Central memory CD8-positive, alpha-beta T cell (primary cell): ENCODE data around the gene SLC39A13.

Source experiments
- ATAC-seq: fragments of 150-1000 bp; cut with Tn5 transposase; replicated peaks from 2 replicates; pipeline ENCODE4 v1.10.0; 2022; ENCODE audit warnings: mild to moderate bottlenecking, moderate FRiP score, moderate number of reproducible peaks; ENCODE audit not compliant: poor library complexity, severe bottlenecking; ENCODE audit errors: extremely low read depth
- DNase-seq, 2 donors: peaks; one replicate each; pipeline ENCODE4 v3.0.0; 2021; ENCODE audit warnings: low spot score in 2 of 2
- H3K27ac Mint-ChIP-seq: one replicate; pipeline ENCODE4 v1.8.0; 2022; ENCODE audit warnings: low read depth, mild to moderate bottlenecking, moderate library complexity, mixed read lengths
- H3K27me3 Mint-ChIP-seq: one replicate; pipeline ENCODE4 v1.8.0; 2022; ENCODE audit warnings: mixed read lengths
- H3K36me3 Mint-ChIP-seq: one replicate; pipeline ENCODE4 v1.8.0; 2022; ENCODE audit warnings: mild to moderate bottlenecking, moderate library complexity, mixed read lengths; ENCODE audit not compliant: insufficient read depth
- H3K4me1 Mint-ChIP-seq: one replicate; pipeline ENCODE4 v1.8.0; 2022; ENCODE audit warnings: mixed read lengths
- H3K4me3 Mint-ChIP-seq: one replicate; pipeline ENCODE4 v1.8.0; 2022; ENCODE audit warnings: mild to moderate bottlenecking, moderate library complexity, mixed read lengths
- H3K9me3 Mint-ChIP-seq: one replicate; pipeline ENCODE4 v1.8.0; 2022; ENCODE audit warnings: mixed read lengths

The SLC39A13 gene

DNA sequence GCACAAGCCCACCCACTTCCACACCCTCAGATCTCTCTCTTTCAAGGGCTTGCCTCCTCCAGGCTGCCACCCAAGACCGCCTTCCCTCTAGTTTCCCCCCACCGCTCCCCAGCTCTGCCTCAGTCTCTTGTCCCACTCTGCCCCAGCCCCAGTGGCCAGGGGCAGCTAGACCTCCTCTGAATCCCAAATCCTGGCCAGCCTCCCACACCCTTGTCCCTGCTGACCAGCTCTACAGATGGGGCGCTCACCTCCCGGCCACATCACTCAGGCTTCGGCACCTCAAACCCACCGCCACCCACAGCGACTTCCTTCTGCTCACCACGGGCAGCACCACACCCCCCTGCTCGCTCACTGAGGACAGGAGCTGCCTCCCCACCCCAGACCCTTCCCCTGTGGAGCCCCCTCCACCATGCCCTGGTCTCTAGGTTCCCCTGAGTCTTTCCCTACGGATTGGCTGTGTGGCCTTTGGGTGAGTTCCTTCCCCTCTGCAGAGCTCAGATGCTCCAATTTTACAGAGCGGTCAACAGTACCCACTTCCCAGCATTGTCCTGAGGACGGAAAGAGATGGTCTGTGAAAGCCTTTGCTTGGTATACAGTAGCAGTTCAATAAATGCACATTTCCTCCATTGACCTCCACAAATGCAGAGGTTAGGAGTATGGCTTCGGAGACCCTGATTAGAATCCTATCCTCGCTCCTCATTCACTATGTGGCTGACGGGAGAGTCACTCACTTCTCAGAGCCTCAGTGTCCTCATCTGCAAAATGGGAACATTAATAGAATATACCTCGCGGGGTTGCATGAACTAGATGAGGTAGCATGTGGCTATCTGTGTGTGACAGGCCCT, 18.6 kb upstream of the SLC39A13 start:
- DNase-seq, result no peak
- Mint-ChIP-seq H3K36me3 (no peaks in the 10 kb centered on the region), H3K27me3 (no peaks in the 10 kb centered on the region), H3K9me3 (no peaks in the 10 kb centered on the region), H3K4me3 (peak overlapping the region; percentile 44), H3K4me1 (peaks cover 30% of the 10 kb centered on the region), H3K27ac (peak overlapping the region; percentile 64)
- ATAC-seq, result peak; percentile 50

DNA sequence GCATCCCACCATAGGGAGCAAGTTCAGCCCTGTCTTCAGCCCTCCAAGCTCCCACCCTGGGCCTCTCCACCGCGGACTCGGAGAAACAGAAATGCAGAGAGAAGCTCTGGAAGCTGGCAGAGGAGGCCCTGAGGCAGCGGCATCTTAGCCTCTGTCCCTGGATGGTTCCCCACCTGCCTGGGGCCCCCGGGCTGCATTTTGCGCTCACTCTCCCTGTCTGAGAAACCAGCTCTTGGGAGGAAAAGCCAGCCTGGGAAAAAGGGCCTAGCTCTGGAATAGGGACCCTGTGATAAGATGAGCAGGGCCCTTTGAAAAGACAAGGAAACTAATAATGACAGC, 18.0 kb upstream of the SLC39A13 start:
- DNase-seq (no peak), ATAC-seq (no peak)
- Mint-ChIP-seq H3K4me1 (peaks cover 33% of the 10 kb centered on the region), H3K27me3 (no peaks in the 10 kb centered on the region), H3K27ac (peak overlapping the region; percentile 46), H3K9me3 (no peaks in the 10 kb centered on the region), H3K36me3 (no peaks in the 10 kb centered on the region), H3K4me3 (no peak overlapping the region)

DNA sequence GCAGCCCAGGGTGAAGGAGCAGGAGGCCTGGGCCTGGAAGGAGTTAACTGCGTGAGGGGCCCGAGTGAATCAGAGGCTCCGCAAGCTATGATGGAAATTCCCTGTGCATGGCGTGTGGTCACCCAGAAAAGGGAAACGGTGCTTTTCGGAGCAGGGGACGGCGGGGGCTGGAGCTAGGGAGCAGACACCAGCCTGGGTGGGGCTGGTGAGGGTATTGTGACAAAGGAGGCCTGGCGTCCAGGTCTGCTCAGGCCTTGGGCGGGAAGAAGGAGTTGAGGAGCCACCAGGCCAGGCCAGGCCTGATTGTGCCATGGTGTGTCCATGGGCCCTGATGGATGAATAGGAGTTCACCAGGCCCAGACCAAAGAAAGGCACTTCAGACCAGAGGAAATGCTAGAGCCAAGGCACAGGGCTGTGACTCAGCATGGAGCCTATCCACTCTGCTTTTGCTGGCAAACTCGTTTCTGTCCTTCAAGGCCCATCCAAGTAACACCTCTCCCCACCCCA, 17.3 kb upstream of the SLC39A13 start:
- no peaks in the 10 kb centered on the region for H3K36me3 Mint-ChIP-seq
- ATAC-seq (no peak), DNase-seq (no peak)
- no peaks in the 10 kb centered on the region for H3K9me3 Mint-ChIP-seq
- H3K4me3 Mint-ChIP-seq, result no peak overlapping the region
- no peaks in the 10 kb centered on the region for H3K27me3 Mint-ChIP-seq
- H3K4me1 Mint-ChIP-seq, result peaks cover 38% of the 10 kb centered on the region
- peak overlapping the region; percentile 91 for H3K27ac Mint-ChIP-seq

DNA sequence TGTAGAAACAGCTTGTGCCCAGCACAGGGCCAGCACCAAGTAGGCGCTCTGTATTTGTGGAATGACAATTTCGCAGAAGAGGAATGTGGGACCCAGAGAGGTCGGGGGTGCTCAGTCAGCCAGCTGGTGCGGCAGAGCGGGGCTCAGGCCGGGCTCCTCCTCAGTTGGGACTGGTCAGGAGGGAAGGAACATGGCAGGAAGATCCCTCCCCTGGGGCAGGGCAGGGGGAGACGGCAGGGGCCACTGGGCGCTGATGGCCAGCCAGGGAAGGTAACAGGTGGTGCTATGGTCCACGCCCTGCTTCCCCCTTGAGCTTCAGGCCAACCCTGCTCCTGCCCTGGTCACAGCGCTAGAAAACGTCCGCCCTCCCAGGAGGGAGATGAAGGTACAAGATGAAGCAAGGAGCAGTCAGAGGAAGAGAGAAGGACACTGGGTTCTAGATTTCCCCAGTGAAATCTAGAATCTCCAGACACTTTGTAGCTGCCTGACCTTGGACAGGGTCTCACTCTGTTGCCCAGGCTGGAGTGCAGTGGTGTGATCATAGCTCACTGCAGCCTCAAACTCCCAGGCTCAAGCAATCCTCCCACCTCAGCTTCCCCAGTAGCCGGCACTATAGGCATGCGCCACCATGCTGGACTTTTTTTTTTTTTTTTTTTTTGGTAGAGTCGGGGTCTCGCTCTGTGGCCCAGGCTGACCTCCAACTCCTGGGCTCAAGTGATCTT, 16.5 kb upstream of the SLC39A13 start:
- no peaks in the 10 kb centered on the region for H3K27me3 Mint-ChIP-seq
- H3K36me3 Mint-ChIP-seq, result no peaks in the 10 kb centered on the region
- no peaks in the 10 kb centered on the region for H3K9me3 Mint-ChIP-seq
- DNase-seq, result no peak
- peaks cover 38% of the 10 kb centered on the region for H3K4me1 Mint-ChIP-seq
- ATAC-seq, result no peak
- peak overlapping the region; percentile 91 for H3K27ac Mint-ChIP-seq
- no peak overlapping the region for H3K4me3 Mint-ChIP-seq

DNA sequence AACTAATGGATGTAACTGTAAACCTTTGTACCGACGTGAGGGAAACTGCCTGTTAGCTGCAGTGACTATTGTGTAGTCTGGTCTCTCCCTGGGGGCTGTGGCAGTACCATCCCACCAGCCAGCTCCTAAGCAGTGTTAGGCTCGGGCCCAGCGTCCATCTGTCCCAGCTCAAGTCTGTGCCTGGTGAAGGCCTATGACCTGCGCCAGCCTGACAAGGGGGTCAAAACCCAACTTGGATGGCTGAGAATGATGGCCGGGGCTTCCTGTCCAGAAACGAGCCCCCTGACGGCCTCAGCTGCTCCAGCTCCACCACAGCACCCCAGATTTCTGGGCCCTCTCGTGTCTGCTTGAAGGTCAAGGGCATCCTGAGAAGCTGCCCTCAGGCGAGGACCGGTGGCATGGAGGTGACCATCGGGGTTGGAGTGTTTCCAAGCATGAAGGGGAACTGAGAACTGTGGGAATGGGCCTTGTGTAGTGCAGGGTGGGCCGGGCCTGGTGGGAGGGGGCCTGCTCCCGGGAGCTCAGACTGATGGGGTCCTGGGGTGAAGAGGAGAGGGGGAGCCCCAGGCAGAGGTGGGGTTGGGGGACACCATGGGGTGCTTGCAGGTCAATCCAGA, 15.7 kb upstream of the SLC39A13 start:
- ATAC-seq (no peak), DNase-seq (no peak)
- no peak overlapping the region for H3K4me3 Mint-ChIP-seq
- no peaks in the 10 kb centered on the region for H3K36me3 Mint-ChIP-seq
- H3K4me1 Mint-ChIP-seq, result peaks cover 43% of the 10 kb centered on the region
- no peaks in the 10 kb centered on the region for H3K9me3 Mint-ChIP-seq
- H3K27ac Mint-ChIP-seq, result no peak overlapping the region
- H3K27me3 Mint-ChIP-seq, result no peaks in the 10 kb centered on the region

DNA sequence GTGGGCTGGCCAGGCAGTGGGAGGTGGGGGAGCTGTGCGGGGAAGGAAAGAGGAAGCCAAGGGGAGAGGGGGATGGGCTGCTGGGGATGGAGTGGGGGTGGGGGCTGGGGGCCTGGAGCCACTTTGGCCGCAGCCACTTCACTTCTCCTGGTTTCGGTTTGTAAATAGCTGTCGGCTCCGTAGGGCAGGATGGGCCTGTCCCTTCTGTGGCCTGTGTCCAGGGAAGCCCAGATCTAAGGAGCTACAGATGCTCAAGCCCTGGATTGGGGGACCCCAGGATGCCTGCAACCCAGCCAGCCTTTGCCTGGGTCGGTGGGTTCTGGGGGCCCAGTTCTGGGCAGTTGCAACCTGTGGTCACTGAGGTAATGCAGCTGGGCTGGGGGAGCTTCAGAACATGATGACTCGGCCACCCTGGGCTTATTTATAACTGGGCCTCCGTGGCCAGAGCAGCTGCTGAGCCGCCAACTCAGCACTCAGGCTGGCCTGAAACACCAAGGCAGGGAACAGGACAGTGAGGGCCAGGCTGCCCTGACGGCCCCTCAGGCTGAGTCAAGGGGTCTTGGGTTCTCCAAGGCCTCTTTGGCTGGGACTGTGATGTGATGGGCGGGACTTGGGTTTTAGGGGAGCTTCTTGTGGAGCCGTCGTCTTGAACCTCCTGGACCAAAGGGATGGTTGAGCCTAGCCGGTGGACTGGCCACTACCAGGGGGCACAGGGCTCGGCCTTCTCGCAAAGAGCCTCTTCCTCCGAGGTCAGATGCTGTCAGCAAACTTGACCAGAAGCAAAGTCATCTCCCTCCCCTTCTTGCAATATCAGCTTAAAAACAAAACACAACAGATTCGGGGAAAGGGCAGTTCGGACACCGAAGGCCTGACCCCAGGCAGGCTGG, 15.0 kb upstream of the SLC39A13 start:
- H3K36me3 Mint-ChIP-seq, result no peaks in the 10 kb centered on the region
- no peaks in the 10 kb centered on the region for H3K27me3 Mint-ChIP-seq
- ATAC-seq (no peak), DNase-seq (no peak)
- H3K4me1 Mint-ChIP-seq, result peaks cover 43% of the 10 kb centered on the region
- no peaks in the 10 kb centered on the region for H3K9me3 Mint-ChIP-seq
- peak overlapping the region; percentile 91 for H3K27ac Mint-ChIP-seq
- peak overlapping the region; percentile 59 for H3K4me3 Mint-ChIP-seq

DNA sequence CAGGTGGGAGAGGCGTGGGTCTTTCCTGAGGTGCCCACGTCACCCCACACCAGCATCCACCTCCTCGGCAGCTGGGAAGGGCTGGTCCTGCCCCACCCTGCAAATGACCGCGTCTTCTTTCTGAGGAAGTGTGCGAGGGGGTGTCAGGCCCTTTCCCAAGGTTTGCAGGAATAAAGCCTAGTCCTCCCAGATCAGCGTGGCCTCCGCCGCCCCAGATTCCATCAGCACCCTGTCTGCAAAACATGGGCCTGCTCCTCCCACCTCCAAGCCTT, 14.4 kb upstream of the SLC39A13 start:
- DNase-seq (no peak), ATAC-seq (no peak)
- Mint-ChIP-seq H3K36me3 (no peaks in the 10 kb centered on the region), H3K4me3 (peak overlapping the region; percentile 59), H3K9me3 (no peaks in the 10 kb centered on the region), H3K4me1 (peaks cover 43% of the 10 kb centered on the region), H3K27me3 (no peaks in the 10 kb centered on the region), H3K27ac (peak overlapping the region; percentile 91)

DNA sequence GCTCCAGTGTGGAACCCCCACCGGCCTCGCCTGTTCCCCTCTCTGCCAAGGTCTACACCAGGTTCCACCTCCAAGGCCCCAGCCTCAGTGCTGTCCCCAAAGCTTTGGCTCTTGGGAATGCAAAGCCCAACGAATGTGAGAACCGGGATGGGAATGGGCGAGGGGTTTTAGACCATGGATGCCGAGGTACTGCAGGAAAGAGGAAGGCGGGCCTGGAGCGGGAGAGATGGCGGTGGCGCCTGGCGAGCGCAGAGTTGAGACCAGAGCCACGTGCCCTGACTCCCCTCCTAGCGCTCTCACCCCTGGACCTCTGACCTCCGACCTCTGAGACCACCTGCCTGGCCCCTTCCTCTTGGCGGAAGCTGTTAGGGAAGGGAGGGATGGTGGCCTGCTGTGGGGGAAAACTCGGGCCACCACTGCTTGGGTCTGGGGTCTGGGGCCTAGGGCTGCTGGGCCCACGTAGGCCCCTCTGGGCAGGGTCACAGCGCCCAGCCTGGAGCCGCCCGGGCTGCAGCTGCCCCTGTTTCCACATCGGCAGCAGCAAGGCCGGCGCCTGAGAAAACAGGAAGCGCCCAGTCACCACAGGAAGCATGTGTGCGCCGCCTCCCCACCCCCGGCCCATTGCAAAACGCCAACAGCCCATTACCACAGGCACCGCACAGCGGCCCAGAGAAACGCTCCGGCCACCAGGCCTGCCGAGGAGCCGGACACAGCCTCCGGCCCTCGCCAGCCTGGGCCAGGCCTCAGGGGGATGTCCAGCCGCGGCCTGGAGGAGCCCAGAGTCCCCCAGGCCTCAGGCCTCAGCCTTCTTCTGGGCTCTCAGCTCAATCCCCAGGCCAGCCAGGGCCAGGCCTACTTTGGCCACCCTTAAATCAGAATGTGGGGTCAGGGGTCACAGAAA, 13.8 kb upstream of the SLC39A13 start:
- peaks cover 40% of the 10 kb centered on the region for H3K4me1 Mint-ChIP-seq
- no peaks in the 10 kb centered on the region for H3K27me3 Mint-ChIP-seq
- ATAC-seq (peak; percentile 78), DNase-seq (no peak)
- peak overlapping the region; percentile 91 for H3K27ac Mint-ChIP-seq
- H3K36me3 Mint-ChIP-seq, result no peaks in the 10 kb centered on the region
- H3K4me3 Mint-ChIP-seq, result peak overlapping the region; percentile 59
- H3K9me3 Mint-ChIP-seq, result no peaks in the 10 kb centered on the region

DNA sequence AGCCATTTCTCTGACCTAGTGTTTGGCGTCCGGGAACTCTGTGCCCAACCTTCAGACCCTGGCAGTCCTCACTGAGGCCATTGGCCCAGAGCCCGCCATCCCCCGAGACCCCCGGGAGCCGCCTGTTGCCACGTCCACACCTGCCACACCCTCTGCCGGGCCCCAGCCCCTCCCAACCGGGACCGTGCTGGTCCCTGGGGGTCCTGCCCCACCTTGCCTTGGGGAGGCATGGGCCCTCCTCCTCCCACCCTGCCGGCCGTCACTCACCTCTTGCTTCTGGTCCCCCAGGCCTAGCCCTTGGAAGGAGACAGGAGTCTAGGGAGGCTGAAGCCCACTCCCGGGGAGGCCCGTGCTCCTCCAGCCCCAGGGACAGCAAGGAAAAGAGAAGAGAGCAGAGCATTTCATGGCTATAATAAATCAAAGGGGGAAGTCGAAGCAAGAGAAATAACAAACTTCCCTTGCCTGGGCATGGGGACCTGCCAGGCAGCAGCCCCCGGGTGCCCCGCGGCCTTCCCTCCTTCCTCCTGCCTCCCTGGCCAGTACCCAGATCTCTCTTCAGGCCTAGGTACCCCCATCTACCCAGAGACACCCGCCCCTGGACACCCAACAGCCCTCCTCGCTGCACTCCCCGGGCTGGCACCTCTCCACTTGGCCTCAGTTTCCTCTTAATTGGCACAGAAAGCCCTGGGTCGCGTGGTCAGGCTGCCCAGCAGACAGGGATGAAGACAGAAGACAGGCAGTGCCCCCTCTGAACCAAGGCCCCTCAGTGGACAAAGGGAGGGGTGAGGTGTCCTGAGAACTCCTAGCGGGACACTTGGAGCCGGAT, 13.0 kb upstream of the SLC39A13 start:
- ATAC-seq, result no peak
- peak overlapping the region; percentile 59 for H3K4me3 Mint-ChIP-seq
- H3K27me3 Mint-ChIP-seq, result no peaks in the 10 kb centered on the region
- H3K27ac Mint-ChIP-seq, result peak overlapping the region; percentile 91
- no peak for DNase-seq
- no peaks in the 10 kb centered on the region for H3K36me3 Mint-ChIP-seq
- peaks cover 37% of the 10 kb centered on the region for H3K4me1 Mint-ChIP-seq
- no peaks in the 10 kb centered on the region for H3K9me3 Mint-ChIP-seq

DNA sequence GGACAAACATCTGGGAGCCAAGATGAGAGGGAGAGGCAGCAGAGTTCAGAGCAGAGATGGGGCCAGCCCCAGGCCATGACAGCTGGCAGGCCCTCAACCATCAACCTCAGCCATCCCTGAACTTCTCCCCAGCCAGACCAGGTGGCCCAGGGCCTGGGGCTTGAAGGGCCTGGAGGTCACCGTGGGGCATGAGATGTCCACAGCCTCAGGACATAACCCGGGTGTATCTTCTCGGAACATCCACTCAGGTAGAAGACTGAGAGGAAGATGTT, 12.4 kb upstream of the SLC39A13 start:
- no peak for DNase-seq
- Mint-ChIP-seq H3K27me3 (no peaks in the 10 kb centered on the region), H3K27ac (peak overlapping the region; percentile 91), H3K4me1 (peaks cover 36% of the 10 kb centered on the region), H3K36me3 (no peaks in the 10 kb centered on the region), H3K9me3 (no peaks in the 10 kb centered on the region), H3K4me3 (peak overlapping the region; percentile 59)
- ATAC-seq, result no peak

DNA sequence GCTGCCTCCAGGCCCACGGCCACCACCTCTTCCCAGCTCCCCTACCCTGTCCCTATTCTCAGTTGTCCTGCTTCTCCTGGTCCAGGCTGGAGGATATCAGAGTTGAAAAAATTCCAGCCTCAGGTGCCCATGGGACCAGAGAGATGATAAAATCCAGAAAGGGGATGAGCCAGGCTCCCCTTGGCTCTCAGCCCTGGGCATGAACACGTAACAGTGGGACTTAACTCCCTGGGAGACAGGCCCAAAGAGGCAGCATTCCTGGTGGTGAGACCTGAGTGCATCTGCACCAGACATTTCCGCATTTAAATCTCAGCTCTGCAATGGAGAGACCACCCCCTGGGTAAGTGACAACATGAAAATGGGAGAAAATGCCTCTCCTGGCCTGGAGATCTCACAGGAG, 10.4 kb upstream of the SLC39A13 start:
- Mint-ChIP-seq H3K36me3 (no peaks in the 10 kb centered on the region), H3K4me3 (no peak overlapping the region), H3K4me1 (peaks cover 30% of the 10 kb centered on the region), H3K9me3 (no peaks in the 10 kb centered on the region), H3K27ac (no peak overlapping the region), H3K27me3 (no peaks in the 10 kb centered on the region)
- DNase-seq, result no peak
- no peak for ATAC-seq
